Activated CD4-positive, CD25-positive, alpha-beta regulatory T cell treated with anti-CD3 and anti-CD28 coated beads, Interleukin-2, amount 50 U/mL, for 72 hours (primary cell): Measurements from ENCODE around the gene PIEZO2.
"Not testable (repeated sequence)": the region's sequence is repeated elsewhere in the genome, so short reads cannot be mapped to it uniquely, and the experiment has no call there.

Experiments used
- DNase-seq: peaks from one replicate; pipeline ENCODE4 v3.0.0; 2021

The PIEZO2 gene

DNA sequence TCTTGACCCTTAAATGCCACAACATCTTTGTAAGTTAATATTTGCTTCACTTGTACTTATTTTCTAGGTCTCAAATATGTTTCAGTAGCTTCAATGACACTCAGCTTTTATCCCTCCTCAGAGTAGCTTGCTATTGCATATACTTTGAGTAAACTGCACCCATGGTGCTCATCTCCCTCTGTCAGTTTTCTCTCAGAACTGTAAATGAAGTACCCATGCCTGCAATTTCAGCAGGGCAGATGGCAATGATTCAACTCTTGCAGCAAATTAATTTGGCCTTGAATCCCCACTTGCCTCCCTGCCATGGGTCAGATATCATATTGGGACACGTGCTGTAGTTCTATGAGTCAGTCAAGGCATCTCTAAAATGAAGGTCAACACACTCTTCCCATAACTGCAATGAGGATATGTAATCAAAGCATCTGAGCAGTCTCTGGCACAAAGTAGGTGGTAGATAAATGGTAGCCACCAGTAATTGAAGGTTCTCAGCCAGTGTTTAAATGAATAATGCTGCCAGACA is 225.8 kb downstream of the PIEZO2 start:
- DNase-seq, result no peak

- no peak for DNase-seq
Measured at GRCh38 chr18:10923141-10923540, 226.2 kb downstream of the PIEZO2 start.

GRCh38 chr18:10922712-10923111 is 226.7 kb downstream of the PIEZO2 start:
- not testable (repeated sequence) for DNase-seq

- DNase-seq, result not testable (repeated sequence)
Measured at GRCh38 chr18:10920309-10920708, 229.1 kb downstream of the PIEZO2 start.

DNA sequence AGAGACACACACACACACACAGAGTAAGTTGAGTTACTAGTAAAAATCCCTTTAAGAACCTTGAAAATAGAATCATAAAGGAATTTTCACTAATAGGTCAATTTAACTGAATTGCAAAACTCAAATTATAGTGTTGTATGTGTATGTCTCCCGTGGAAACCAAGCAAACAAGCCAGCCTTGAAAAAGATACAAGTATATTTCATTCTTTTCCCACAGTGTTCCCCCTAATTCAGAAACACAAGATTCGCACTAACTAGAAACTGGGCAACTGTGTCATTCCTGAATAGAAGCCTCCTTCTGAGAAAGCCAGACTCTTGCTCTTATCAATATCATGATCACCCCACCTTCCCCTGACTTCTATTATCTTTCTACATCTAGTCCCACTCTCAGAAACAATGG is 229.5 kb downstream of the PIEZO2 start:
- DNase-seq, result no peak

DNA sequence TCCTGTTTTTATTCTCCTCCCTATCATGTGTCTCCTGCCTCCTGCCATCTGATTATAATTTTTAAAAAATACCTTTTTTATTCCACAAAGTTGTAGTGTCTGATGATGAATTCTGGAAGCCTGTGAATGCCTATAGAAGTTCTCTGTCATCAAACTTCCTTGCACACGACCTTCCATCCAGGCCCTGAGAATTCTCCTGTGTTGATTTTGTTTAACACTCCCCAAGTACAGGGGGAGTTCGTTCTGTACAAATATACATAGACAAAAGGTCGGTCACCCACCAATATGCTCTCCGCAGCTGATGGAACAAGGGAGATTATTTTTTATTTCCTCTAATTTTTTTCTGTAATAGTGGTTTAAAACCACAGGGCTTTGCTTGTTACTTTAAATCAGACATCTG is 232.5 kb downstream of the PIEZO2 start:
- DNase-seq, result no peak

DNA sequence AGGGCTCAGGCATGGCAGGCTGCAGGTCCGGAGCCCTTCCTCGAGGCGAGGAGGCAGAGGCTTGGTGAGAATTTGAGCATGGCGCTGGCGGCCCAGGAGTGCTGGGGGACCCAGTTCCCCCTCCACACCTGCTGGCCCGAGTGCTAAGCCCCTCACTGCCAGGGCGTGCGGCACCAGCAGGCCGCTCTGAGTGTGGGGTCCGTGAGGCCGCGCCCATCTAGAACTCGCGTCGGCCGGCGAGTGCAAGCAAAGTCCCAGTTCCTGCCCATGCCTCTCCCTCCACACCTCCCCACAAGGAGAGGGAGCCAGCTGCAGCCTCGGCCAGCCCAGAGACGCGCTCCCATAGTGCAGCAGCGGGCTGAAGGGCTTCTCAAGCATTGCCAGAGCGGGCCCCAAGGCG is 233.0 kb downstream of the PIEZO2 start:
- DNase-seq, result no peak

GRCh38 chr18:10915748-10916147 is 233.6 kb downstream of the PIEZO2 start:
- DNase-seq, result not testable (repeated sequence)

GRCh38 chr18:10914610-10915009 is 234.8 kb downstream of the PIEZO2 start:
- DNase-seq, result not testable (repeated sequence)

- no peak for DNase-seq
Measured at GRCh38 chr18:10913919-10914318, 235.4 kb downstream of the PIEZO2 start.

GRCh38 chr18:10912790-10913545 is 236.4 kb downstream of the PIEZO2 start:
- DNase-seq, result no peak

DNA sequence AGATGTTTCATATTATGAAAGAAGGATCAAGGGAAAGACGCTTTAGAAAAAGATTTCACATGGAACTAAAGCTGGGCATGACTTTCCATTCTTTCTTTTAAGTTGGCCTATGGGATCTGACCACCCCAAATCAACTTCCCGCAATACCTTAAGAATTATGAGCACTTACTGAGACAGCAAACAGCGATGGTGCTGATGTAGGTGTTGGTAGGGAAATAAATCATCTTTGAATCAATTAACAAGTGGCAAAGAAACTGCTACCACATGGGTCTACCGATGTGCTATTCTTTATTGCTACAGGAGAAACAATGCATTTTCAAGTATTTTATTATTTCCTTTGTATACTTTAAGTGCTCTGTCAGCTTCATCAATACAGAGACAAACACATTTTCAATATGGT is 239.6 kb downstream of the PIEZO2 start:
- DNase-seq, result no peak

DNA sequence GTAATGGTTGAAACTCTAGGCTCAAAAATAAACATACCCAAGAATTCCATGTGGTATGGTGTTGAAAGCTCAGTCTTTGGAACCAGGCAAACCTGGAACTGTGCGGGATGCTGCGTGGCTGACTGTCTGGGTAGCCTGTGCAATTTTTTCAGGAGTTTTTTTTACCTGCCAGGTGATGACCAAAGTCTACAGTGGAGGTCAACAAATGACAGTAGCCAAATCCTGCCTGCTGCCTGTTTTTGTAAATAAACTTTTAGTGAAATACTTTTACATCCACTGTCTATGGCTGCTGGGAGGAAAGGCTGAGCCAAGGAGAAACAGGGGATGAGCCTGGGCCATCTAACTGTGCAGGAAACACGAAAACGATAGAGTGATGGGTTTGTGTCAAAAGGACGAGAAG is 240.6 kb downstream of the PIEZO2 start:
- no peak for DNase-seq

DNA sequence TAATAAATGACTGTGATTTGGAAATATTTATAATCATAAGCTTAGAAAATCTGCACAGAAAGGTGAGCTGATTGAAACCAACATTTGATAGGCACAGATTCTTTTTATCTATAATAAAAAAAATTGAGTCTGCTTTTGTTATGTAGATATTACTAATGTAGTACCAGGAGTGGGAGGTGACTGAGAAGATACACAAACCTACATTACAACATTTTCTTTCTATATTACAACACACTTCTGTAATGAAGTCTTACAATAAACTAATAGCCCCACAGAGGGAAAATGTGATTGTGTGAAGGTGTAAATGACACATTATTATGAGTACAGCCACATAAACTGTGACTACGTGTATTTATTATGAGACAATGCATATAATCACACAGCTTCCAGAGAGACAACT is 241.6 kb downstream of the PIEZO2 start:
- DNase-seq, result no peak

GRCh38 chr18:10901329-10901728 is 248.0 kb downstream of the PIEZO2 start:
- DNase-seq, result no peak

DNA sequence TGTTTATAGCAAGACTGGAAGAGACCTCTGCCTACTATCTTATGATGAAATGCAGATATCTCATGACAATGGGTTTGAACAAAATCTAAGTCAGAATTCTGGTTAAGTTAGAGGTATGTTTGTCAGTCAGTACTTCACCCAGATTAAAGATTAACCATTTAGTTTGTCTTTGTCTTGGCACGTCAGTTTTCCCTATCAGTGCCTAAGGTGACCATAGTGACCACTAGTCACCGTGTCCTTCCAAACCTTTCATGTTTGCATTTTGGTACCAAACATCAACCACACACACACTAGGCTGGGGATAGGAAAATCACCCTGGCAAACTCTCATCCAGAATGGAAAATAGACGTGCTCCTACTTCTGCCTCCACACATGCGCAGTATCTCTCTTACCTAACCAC is 248.9 kb downstream of the PIEZO2 start:
- no peak for DNase-seq

DNA sequence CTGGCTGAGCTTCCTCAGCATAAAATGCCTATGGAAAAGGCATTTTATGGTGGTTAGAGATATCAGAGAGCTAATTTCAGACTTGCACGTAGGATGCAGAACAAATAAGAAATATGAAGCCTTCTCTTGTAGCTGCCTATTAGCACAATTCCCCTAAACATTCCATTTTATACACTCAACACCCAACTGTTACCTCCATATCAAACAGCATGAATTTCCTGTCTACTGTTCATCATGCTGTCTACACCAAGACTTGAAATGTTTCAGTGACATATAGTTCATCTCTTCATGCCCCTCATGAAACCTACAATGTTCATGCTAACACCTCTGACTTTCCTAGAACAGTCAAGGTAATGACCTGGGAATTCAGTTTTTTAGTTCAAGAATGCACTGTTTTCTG is 249.9 kb downstream of the PIEZO2 start:
- DNase-seq, result no peak

GRCh38 chr18:10898417-10898974 is 250.9 kb downstream of the PIEZO2 start:
- no peak for DNase-seq

DNA sequence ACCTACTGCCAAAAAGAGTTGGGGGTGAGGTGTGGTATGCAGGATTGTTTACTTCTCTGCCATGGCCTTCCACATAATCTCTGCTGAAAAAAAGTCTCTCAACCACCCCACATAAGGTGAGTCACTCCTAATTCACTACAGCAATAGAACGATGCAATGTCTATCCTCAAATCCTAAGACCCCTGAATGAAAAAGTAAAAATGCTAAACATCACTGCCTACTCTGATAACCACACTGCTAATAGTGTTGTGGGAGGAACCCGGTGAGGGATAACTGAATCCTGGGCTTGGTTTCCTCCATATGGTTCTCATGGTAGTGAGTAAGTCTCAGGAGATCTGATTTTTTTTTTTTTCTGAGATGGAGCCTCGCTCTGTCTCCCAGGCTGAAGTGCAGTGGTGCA is 252.5 kb downstream of the PIEZO2 start:
- no peak for DNase-seq

- no peak for DNase-seq
Measured at GRCh38 chr18:10895976-10896375, 253.4 kb downstream of the PIEZO2 start.

DNA sequence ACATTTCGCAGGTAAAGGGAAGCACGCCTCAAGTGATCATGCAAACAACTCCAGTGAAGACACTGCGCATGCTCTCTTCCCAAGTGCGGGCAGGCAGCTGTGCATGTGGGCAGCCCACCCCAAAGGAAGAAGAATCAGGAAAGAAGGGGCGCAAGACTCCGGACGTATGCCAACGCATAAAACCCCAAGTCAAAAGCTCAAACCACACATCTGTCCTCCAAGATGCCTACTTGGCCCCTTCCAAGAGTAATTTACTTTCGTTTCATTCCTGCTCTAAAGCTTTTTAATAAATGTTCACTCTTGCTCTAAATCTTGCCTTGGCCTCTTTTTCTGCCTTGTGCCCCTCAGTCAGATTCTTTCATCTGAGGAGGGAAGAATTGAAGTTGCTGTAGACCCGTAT is 254.9 kb downstream of the PIEZO2 start:
- no peak for DNase-seq

DNA sequence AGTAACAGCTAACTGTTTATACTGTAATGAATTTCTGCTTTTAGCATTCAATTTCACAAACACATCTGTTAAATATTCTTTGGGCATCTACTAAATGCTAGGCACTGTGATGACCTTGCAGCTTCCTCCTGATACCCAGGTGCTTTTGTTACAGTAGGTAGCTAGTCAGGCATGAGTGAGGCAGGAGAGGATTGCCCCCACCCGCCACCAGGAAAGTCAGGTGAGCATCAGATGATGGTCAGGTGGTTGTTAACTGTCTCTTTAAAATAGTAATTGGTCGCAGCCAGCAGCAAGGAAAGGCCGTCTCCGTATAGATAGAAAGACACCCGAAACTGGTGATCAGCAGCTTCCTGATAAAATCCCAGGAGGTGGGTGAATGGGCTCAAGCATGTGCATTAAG is 255.6 kb downstream of the PIEZO2 start:
- DNase-seq, result no peak

- DNase-seq, result no peak
Measured at GRCh38 chr18:10893196-10893595, 256.2 kb downstream of the PIEZO2 start.

GRCh38 chr18:10892786-10893185 is 256.6 kb downstream of the PIEZO2 start:
- DNase-seq, result no peak

DNA sequence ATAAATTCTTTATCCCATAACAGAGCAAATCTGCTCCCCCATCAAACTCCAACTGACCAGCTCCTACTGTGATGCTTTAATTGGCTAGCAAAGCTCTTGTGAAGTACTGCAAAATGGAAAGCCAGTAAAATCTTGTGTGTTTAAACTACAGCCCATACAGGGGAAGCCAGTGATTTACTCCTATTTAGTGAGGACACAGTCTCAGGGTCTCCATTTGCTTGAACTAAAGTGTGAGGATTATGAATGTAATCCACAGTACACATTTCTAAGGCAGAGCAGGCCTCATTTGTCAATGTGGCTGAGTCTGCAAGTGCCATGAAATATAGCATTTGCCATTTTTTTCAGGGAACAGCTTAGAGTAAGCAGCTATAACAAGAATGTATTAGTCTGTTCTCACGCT is 259.3 kb downstream of the PIEZO2 start:
- no peak for DNase-seq
